GM10266 (cell line): Measurements from ENCODE around the gene SPATA33.

Experiments used
- DNase-seq: peaks from one replicate; pipeline ENCODE4 v3.0.0; 2012; ENCODE audit errors: extremely low spot score
- TF ChIP-seq, protein P1 (sequence below): IDR thresholded peaks from 2 replicates; pipeline ENCODE4 v1.5.1; 2012; ENCODE audit warnings: mild to moderate bottlenecking, low read depth; ENCODE audit not compliant: control insufficient read depth, insufficient read depth; ENCODE audit errors: missing control alignments

Gene SPATA33

DNA sequence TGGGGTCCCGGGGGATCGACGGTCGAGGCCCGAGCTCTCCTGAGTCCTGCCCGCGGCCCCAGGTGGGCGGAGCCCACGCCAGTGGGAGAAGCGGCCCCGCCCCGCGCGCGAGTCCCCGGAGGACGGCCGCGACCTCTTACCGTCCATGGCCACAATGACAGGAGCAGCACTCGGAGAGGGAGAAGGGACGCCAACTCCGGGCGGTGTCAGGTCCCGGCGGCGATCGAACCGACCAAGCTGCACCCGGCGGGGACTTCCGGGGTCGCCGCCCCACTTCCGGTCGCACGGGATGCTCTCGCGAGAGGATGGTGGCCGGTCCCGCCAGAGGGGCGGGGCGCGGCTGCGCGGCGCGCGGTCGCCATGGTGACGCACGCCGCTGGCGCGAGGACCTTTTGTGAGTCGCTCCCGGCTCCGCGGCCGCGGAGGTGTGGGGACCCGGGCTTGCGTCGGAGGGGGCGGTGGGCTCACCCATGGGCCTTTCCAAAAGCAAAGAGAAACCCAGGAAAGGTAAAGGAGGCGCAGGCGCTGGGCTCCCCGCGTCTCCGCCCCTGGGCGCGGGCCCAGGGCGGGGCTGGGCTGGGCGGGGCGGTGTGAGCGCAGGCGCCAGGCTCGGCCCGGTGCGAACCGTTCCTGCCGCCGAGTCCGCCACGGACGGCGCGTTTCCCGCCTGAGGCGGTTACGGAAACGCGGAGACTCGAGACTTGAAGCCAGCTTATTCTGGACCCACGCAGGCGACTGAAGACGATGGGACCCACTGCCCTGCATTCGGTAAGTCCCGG lies at the start of gene SPATA33, which contains the start of gene CHMP1A:
Gene SPATA33 (plus strand): TSS at position 395 of the 779 bp plus-strand sequence. CDS start 76 bp downstream, at position 471.
Gene CHMP1A (minus strand): TSS at position 267 of the 779 bp plus-strand sequence. CDS start 120 bp downstream, at position 147.
- DNase-seq: peak; percentile 100
- TF ChIP-seq, protein P1, sequence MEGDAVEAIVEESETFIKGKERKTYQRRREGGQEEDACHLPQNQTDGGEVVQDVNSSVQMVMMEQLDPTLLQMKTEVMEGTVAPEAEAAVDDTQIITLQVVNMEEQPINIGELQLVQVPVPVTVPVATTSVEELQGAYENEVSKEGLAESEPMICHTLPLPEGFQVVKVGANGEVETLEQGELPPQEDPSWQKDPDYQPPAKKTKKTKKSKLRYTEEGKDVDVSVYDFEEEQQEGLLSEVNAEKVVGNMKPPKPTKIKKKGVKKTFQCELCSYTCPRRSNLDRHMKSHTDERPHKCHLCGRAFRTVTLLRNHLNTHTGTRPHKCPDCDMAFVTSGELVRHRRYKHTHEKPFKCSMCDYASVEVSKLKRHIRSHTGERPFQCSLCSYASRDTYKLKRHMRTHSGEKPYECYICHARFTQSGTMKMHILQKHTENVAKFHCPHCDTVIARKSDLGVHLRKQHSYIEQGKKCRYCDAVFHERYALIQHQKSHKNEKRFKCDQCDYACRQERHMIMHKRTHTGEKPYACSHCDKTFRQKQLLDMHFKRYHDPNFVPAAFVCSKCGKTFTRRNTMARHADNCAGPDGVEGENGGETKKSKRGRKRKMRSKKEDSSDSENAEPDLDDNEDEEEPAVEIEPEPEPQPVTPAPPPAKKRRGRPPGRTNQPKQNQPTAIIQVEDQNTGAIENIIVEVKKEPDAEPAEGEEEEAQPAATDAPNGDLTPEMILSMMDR: no peak

DNA sequence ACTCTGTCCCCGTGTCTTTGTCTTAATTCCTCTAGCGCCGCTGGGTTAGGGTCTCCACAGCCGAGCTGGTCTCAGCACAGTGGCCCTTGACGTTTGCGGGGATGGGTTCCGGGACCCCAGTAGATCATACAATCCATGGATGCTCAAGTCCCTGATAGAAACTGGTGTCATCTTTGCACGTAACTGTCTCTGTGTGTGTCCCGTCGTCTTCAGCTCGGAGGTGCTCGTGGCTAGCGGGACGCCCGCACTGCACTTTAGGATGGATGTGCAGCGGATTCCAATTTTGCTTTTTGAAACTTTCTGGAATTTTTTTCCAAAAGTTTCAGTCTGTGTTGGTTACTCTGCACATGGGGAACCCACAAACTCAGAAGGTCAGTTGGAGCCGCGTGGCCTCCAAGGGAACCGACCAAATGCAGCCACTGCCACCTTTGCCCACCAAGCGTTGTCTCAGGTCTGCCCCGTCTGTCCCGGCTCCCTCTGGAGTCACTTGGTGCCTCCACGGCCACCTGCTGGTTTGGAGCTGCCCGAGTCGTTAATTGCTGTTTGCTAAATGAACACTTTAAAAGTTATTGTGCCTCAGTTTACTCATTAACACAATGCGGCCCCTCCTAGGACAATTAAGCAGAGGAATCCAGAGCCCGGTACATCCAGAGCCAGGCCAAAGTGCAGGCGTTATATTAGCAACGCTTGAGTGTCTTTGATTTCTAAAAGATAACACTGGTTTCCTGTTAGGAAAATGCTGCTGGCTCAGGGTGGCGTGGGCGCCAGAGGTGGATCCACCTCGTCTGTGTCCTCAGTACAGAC lies 49.5 kb upstream of the SPATA33 start:
- DNase-seq: no peak
- TF ChIP-seq, protein P1: no peak

DNA sequence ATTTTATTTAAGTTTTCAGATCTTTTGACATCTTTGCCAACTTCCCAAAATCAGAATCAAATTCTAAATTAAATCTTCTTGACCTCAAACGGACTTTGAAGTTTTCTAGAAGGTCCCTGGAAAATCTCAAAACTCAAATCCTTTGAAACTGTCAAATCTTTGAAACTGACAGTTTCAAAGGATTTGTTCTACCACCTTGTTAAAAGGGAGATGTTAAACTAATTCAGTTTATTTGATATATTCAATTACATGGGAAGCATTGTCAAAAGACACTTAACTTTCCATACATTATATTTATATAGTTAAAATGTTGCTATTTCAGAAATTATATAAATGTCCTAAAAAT lies 47.6 kb upstream of the SPATA33 start:
- no peak for DNase-seq

DNA sequence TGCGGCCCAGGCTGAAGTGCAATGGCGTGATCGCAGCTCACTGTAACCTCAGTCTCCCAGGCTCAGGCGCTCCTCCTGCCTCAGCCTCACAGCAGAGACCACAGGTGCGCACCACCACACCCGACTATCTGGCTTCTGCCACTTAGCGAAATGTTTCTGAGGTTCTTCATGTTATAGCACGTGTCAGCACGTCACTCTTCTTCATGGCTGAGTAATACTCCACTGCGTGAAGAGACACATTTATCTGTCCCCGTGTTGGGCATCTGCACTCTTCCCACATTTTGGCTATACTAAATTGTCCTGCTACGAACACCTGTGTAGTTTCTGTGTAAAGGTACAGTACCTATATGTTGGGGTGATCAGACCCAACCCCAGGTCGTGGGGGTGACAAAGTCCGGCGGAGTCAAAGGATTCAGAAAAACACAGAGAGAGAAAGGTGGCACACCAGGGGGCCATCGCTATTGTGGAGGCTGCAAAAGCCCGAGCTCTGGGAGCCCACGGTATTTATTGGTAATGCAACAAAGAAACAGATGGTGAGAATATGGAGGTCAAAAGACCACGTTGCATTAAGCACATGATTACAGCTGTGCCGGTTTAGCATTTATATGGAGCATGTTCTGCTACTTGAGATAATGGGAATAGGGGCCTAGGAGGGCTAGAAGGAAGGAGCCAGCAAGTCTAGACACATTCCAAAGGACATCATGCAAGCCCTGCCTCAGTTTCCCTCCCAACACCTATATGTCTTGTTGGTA lies 45.0 kb upstream of the SPATA33 start:
- no peak for DNase-seq
- TF ChIP-seq, protein P1: no peak

More for the DNA sequence above, 47.6 kb upstream of the SPATA33 start:
- TF ChIP-seq, protein P1: no peak

DNA sequence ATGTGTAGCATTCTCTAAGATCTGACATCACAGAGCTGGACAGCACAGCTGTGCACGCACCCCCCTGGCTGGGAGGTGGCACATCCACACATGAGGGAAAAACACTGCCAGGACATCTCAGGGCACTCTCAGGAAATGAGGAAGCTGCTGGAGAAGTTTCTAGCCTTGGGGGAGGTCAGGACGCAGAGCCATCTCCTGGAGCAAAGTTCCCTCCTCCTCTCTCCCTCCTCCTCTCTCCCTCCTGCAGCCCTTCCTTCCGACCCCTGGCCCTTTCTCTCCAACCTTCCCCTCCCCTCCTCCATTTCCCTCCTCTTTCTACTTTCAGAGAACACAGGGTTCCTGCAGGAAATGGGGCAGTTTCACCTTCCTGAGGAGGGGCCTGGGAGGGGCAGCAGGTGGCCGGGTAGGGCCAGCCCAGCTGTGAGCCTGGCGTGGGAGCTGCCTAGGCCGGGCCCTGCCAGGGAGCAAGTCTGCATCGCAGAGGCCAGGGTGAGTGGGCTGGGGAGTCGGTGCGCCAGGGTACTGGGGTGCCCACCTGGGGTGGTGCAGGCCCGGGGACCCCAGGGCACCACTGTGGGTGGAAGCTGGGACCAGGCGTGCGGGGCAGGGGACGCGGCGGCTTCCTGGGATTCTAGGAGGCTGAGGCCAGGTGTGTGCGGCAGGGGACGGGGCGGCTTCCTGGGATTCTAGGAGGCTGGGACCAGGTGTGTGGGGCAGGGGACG lies 44.2 kb upstream of the SPATA33 start, which contains the start of gene DPEP1:
Gene DPEP1 (plus strand): TSS at position 412 of the 723 bp plus-strand sequence. CDS start 16,769 bp downstream, outside the sequence.
- no peak for DNase-seq
- TF ChIP-seq, protein P1: no peak

DNA sequence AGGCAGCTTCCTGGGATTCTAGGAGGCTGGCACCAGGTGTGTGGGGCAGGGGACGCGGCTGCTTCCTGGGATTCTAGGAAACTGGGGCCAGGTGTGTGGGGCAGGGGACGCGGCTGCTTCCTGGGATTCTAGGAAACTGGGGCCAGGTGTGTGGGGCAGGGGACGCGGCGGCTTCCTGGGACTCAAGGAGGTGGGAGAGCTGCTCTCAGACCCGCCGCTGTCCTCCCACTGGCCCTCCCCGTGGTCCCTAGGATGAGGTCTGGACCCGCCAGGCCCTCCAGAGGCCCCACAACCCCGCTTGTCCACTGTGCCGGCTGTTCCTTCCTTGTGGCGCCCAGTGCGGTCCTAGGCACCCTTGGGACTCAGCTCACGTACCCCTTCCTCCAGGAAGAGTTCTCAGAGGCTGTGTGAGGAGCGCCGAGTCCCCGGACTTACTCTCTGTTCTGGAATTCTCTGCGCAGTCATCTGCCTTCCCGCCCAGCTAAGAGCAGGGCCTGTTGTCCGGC lies 43.6 kb upstream of the SPATA33 start:
- DNase-seq: no peak
- TF ChIP-seq, protein P1: no peak
